Skeletal muscle tissue (tissue), 4 donors: ENCODE results near the gene LMBR1. TPM values are rescaled to one million over a fixed set of nuclear protein-coding genes. Genes with fewer than 3 reads are reported as not detected.

Experiments
- H3K27ac ChIP-seq: one replicate; pipeline ENCODE4 v1.7.0; 2013; ENCODE audit warnings: mild to moderate bottlenecking, low read depth, low read length, inconsistent platforms
- H3K27me3 ChIP-seq, 3 donors: one replicate each; pipeline ENCODE4 v1.7.0; 2013; ENCODE audit warnings: low read length in 3 of 3; ENCODE audit not compliant: control insufficient read depth in 3 of 3, insufficient read depth in 3 of 3
- H3K36me3 ChIP-seq, 3 donors: one replicate each; pipeline ENCODE4 v1.7.0; 2013; ENCODE audit warnings: low read length in 3 of 3; ENCODE audit not compliant: control insufficient read depth in 3 of 3, insufficient read depth in 3 of 3
- H3K4me1 ChIP-seq, 3 donors: one replicate each; pipeline ENCODE4 v1.7.0; 2013; ENCODE audit warnings: low read length in 3 of 3, mild to moderate bottlenecking in 3 of 3; ENCODE audit not compliant: control insufficient read depth in 3 of 3, insufficient read depth in 3 of 3
- H3K4me3 ChIP-seq, 3 donors: one replicate each; pipeline ENCODE4 v1.7.0; 2013; ENCODE audit warnings: low read length in 3 of 3
- H3K9ac ChIP-seq, 3 donors: one replicate each; pipeline ENCODE4 v1.7.0; 2013; ENCODE audit warnings: low read length in 3 of 3, mild to moderate bottlenecking in 3 of 3, moderate library complexity in 2 of 3, low read depth in 1 of 3
- H3K9me3 ChIP-seq, 3 donors: one replicate each; pipeline ENCODE4 v1.7.0; 2013; ENCODE audit warnings: low read length in 3 of 3; ENCODE audit not compliant: control insufficient read depth in 3 of 3
- total RNA-seq: library from RNA; depleted of rRNA; stranded (reverse); fragments of >200 nt; gene quantifications from one replicate; pipeline ENCODE4 v1.2.3, GENCODE V29; 2014
- donor health status: Osteomylitis.

Gene LMBR1
- total RNA-seq, 1 donor from 2014 or later = 97.6 TPM

DNA sequence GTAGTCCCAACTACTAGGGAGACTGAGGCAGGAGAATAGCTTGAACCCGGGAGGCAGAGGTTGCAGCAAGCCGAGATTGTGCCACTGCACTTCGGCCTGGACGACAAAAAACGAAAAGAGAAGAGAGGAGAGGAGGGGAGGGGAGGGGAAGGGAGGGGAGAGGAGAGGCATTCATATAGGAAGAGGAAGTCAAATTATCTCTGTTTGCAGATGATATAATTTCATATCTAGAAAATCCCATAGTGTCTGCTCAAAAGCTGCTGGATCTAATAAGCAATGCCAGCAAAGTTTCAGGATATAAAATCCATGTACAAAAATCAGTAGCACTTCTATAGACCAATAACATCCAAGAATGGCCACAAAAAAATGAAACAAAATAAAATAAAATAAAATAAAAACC lies 120.3 kb downstream of the LMBR1 start:
- Histone ChIP-seq H3K27me3 (no peaks in the 10 kb centered on the region), H3K9ac (no peak overlapping the region), H3K4me1 (no peaks in the 10 kb centered on the region), H3K9me3 (no peaks in the 10 kb centered on the region), H3K27ac (no peak overlapping the region), H3K36me3 (no peaks in the 10 kb centered on the region), H3K4me3 (no peak overlapping the region)

DNA sequence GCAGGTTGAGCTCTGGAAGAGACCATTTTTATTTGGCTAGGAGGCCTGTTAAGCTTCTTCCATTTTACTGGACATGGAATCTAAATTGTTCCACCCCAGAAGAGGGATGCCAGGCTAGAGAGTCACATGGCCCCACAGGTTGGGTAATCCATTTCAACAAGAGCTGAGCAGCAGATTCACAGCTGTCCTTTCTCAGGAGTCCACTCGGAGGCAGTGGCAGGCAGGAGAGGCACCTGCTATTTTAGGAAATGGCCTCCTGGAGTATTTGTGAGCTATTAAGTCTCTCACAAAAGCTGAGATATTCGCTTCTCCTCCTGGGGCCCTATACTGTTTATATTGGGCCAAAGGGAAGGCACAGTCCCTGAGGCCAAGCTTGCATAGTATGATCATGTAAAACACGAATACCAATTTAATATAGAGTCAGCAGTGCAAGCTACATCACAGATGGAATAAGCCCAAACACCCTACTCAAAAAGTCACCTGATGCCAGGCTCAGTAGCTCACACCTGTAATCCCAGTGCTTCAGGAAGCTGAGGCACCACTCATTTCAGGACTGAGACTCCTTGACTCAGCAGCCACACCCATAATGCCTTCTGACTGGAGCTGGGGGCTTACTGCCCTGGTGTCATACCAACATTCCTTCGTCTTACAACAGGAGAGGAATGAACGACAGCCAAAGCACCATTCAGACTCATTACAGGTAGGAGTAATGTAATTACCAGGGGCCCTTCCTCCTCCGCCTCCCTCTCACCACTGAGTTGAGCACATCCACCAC lies 124.1 kb downstream of the LMBR1 start:
- no peaks in the 10 kb centered on the region for H3K9me3 ChIP-seq
- H3K4me3 ChIP-seq = no peak overlapping the region
- no peak overlapping the region for H3K27ac ChIP-seq
- no peaks in the 10 kb centered on the region for H3K4me1 ChIP-seq
- peaks cover 0 to 2% (median 0%) of the 10 kb centered on the region in 3 donors for H3K36me3 ChIP-seq
- no peaks in the 10 kb centered on the region for H3K27me3 ChIP-seq
- H3K9ac ChIP-seq = no peak overlapping the region

DNA sequence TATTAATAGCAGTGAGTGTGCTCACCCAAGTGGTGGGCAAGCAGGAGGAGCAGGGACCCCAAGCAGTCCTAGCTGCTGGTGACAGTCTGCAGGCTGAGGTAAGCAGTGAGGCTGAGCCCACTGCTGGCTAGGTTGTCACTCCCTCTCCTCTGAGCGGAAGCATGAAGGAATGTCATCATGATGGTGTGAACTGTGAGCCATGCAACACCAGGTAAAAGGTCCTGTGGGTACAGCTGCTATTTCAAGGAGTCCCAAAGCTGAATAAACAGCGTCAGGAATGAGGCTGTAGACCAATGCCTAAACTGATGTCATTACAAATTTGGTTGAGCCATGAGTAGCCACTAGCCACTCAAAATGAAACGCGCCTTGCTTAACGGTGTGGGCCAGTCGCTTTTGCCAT lies 126.3 kb downstream of the LMBR1 start:
- H3K9me3 ChIP-seq = no peaks in the 10 kb centered on the region
- peaks cover 0 to 3% (median 2%) of the 10 kb centered on the region in 3 donors for H3K36me3 ChIP-seq
- H3K27me3 ChIP-seq = no peaks in the 10 kb centered on the region
- H3K4me1 ChIP-seq = no peaks in the 10 kb centered on the region
- no peak overlapping the region for H3K4me3 ChIP-seq
- no peak overlapping the region for H3K9ac ChIP-seq
- no peak overlapping the region for H3K27ac ChIP-seq

DNA sequence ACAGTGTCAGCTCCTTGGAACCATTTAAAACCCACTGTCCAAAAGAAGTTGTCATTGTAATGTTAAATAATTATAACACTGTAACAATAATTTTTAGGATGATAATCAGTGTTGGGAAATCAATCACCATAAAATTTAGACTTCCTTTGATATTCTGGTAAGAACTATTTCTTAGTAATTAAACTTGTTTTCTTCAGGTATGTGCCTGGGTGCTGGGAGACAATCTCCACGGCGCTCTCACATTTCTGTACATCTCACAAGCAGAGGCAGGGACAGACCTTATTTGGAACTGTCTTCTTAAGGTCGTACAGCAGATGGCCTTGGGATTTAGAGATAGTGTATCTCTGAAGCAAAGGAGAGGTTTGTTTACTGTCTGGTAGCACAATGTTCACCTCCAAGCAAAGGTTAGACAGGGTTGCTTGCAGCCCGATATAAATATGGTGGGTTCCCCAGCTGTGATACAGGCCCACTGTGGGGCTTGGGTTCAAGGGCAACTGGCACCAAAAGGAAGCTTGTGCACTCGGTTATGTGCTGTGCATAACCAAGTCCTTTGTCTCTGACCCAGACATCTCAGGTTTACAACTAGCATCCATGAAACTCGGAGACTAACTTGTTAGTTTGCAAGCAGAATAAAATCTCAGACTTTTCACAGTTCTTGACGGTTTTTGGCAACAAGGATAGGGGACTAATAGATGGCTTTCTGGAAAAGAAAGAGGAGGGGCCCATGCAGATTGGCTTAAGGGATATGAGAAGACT lies 126.9 kb downstream of the LMBR1 start:
- no peak overlapping the region for H3K9ac ChIP-seq
- no peak overlapping the region for H3K27ac ChIP-seq
- H3K9me3 ChIP-seq = no peaks in the 10 kb centered on the region
- H3K27me3 ChIP-seq = no peaks in the 10 kb centered on the region
- H3K4me3 ChIP-seq = no peak overlapping the region
- H3K36me3 ChIP-seq = peaks cover 0 to 3% (median 2%) of the 10 kb centered on the region in 3 donors
- H3K4me1 ChIP-seq = no peaks in the 10 kb centered on the region

DNA sequence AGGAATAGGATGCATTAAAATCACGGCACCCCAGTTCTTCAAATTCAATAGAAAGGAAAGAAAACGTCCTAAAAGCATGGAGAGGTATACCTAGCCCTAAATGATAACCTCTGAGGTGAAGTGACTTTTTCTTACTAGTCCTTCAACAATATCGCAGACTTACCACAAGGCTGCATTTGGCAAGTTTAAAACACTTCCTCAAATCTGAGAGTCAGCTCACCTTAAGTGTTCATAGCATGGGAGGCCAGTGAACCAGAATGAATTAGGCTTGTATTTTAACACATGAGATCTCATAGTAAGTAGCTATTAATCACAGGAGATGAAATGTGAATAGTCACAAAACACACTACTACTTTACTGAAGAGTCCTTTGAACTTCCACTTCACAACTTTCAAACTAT lies 128.2 kb downstream of the LMBR1 start:
- no peaks in the 10 kb centered on the region for H3K4me1 ChIP-seq
- H3K9me3 ChIP-seq = no peaks in the 10 kb centered on the region
- H3K4me3 ChIP-seq = no peak overlapping the region
- H3K9ac ChIP-seq = no peak overlapping the region
- no peaks in the 10 kb centered on the region for H3K27me3 ChIP-seq
- H3K27ac ChIP-seq = no peak overlapping the region
- peaks cover 2 to 3% (median 2%) of the 10 kb centered on the region in 3 donors for H3K36me3 ChIP-seq

DNA sequence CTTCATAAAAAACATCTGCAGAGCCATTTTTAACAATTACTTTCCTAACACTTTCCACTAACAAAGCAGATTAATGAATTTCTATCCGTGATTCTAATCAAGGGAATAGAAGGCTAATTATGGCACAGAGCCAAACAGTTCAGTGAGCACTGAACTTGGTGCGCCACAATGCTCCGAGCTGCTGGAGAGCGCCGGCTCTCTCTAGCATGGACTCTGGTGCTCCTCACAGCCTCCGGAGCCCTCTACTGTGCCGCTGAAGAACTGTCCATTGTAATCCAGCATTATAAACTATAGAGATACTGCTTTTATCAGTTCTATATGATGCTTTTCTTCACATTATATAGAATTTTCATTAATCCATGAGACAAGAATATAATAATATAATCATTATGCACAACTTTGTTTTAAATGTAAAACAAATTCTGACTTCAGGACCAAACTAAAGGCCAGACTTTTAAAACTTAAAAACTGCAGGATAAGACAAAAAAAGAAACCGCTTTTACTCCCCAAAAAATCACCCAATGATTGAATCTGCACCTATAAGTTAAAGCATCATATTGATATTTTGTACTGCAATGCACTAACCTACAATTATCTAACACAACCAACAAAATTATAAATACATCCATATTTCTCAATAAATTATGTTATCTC lies 128.8 kb downstream of the LMBR1 start:
- H3K36me3 ChIP-seq = peaks cover 2 to 3% (median 2%) of the 10 kb centered on the region in 3 donors
- H3K27ac ChIP-seq = no peak overlapping the region
- no peaks in the 10 kb centered on the region for H3K4me1 ChIP-seq
- no peak overlapping the region for H3K4me3 ChIP-seq
- H3K27me3 ChIP-seq = no peaks in the 10 kb centered on the region
- no peak overlapping the region for H3K9ac ChIP-seq
- no peaks in the 10 kb centered on the region for H3K9me3 ChIP-seq

DNA sequence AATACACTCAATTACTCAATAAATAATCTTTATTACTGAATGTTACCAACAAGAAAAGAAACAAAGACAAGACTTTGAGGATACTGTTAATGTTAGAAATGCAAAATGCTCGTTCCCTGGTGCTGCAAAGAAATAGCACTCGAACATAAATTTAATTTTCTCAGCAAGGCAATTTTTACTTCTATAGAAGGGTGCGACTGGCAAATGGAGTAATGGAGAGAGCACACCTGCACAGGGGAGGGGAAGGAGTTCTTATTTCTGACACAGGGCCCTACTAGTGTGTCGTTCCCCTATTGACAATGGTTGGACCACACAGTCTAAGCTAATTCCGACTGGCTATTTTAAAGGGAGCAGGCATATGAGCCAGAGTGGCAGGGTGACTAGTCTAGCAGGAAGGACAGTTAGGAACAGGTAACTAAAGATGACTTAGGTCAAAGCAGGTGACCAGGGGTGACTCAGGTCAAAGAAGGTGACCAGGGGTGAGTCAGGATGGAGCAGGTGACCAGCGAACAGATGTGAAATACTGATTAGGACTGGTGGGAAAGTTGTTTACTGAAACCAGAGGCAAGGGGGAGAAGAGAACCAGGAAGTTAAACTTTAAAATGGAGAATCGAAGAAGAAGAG lies 133.3 kb downstream of the LMBR1 start:
- H3K9ac ChIP-seq = no peak overlapping the region
- no peak overlapping the region for H3K27ac ChIP-seq
- no peak overlapping the region for H3K4me3 ChIP-seq
- no peaks in the 10 kb centered on the region for H3K9me3 ChIP-seq
- no peaks in the 10 kb centered on the region for H3K27me3 ChIP-seq
- no peaks in the 10 kb centered on the region for H3K4me1 ChIP-seq
- H3K36me3 ChIP-seq = peaks cover 2 to 3% (median 3%) of the 10 kb centered on the region in 3 donors

DNA sequence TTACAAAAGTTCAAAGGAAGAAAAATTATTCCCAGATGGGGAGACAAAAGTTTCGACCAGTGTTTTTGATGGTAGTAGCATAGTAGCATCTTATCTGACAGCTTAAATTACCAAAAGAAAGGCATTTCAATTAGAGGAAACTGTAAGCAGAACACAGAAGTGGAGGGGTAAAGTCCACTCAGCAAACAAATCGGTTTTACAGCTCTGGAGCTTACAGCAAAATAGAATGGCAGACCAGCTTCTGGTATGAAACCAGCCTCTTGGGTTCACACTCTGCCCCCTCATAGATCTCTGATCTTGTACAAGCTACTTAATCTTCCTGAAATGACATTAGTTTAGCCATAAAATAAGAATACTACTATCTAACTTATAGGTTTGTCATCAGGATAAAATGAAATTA lies 133.8 kb downstream of the LMBR1 start:
- no peaks in the 10 kb centered on the region for H3K9me3 ChIP-seq
- no peaks in the 10 kb centered on the region for H3K4me1 ChIP-seq
- no peaks in the 10 kb centered on the region for H3K27me3 ChIP-seq
- H3K9ac ChIP-seq = no peak overlapping the region
- H3K27ac ChIP-seq = no peak overlapping the region
- no peak overlapping the region for H3K4me3 ChIP-seq
- H3K36me3 ChIP-seq = peaks cover 2 to 3% (median 3%) of the 10 kb centered on the region in 3 donors

DNA sequence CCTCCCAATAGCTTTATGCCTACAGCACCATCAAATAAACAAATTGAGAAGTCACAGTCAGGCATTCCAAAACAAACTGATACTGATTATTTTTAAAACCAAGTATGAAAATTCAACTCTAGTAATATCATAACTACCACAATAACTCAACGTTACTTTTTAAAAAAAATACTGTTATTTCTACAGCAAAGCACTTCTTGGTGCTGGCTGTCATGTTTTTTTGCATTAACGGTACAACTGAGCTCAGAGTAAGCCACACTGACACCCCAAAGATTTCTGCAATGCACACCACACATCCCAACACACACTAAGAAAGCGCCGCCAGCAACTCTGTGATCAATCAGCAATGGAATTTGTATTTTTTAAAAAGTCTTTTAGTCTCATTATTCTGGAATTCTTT lies 138.8 kb downstream of the LMBR1 start:
- H3K9me3 ChIP-seq = no peaks in the 10 kb centered on the region
- no peak overlapping the region for H3K4me3 ChIP-seq
- H3K9ac ChIP-seq = no peak overlapping the region
- no peak overlapping the region for H3K27ac ChIP-seq
- H3K4me1 ChIP-seq = no peaks in the 10 kb centered on the region
- peaks cover 0 to 7% (median 0%) of the 10 kb centered on the region in 3 donors for H3K36me3 ChIP-seq
- no peaks in the 10 kb centered on the region for H3K27me3 ChIP-seq
